ENCODE results near the gene MTSS2. TPM values are rescaled to one million over a fixed set of nuclear protein-coding genes. Genes with fewer than 3 reads are reported as not detected.

MTSS2 gene
- total RNA-seq, 1 experiment from 2014 or later: 47.6 TPM

DNA sequence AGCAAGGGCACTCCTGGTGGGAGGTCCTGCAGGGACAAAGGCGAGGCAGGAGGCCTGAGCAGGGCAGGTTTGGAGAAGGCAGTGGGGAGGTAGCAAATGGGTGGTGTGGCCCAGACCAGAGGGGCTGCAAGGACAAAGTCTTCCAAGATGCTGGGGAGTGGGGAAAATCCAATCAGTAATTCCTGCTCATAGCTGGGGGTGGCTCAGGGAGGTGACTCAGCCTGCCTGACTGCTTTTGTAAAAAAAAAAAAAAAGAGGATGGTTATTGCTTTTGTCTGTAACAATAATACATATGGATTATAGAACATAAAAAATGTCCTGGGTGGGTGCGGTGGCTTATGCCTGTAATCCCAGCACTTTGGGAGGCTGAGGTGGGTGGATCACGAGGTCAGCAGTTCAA lies 34.3 kb downstream of the MTSS2 start:
- Histone ChIP-seq H3K27ac (ENCODE audit: low read depth, low read length, poor library complexity, severe bottlenecking) (no peak overlapping the region), H3K9me3 (ENCODE audit: low read depth, low read length, poor library complexity, severe bottlenecking) (no peaks in the 10 kb centered on the region), H3K4me1 (ENCODE audit: insufficient read depth, low read length, poor library complexity, severe bottlenecking) (no peaks in the 10 kb centered on the region), H3K4me3 (ENCODE audit: low read depth, low read length, poor library complexity, severe bottlenecking) (no peak overlapping the region), H3K36me3 (ENCODE audit: insufficient read depth, low read length, poor library complexity, severe bottlenecking) (no peaks in the 10 kb centered on the region), H3K27me3 (replicated peaks; ENCODE audit: insufficient read depth, low read depth, low read length, poor library complexity) (no peaks in the 10 kb centered on the region)
- ChIA-PET CTCF (no interaction called here), POLR2A (ENCODE audit: low non-redundant PET) (interaction anchor here (0.7 kb wide), 1 partner anchor 30 kb away, joined by 6 read pairs; no protein-coding TSS in a partner anchor)
- no peak for TF ChIP-seq EZH2 (IDR thresholded peaks at IDR 0.05; ENCODE audit: borderline replicate concordance, low read depth, low read length, poor library complexity, severe bottlenecking)
- no peak for TF ChIP-seq CTCF (conservative IDR thresholded peaks at IDR 0.05; ENCODE audit: low read depth, low read length)
- no TSS peak for BruUV-seq (replicated peaks)
- no peak for DNase-seq (ENCODE audit: low spot score)
- intact Hi-C loops (cut with micrococcal nuclease; ENCODE audit: unreplicated experiment): loop anchor here (10.0 kb wide), 1 partner anchor 127 kb away; the partner anchor contains the start of genes COG4 and SF3B3

GRCh38 chr16:70650216-70650615 lies 35.6 kb downstream of the MTSS2 start:
- intact Hi-C loops (cut with micrococcal nuclease; ENCODE audit: unreplicated experiment): loop anchor here (10.0 kb wide), 1 partner anchor 125 kb away; the partner anchor contains the start of genes COG4 and SF3B3
- no peaks in the 10 kb centered on the region for H3K4me1 ChIP-seq (ENCODE audit: insufficient read depth, low read length, poor library complexity, severe bottlenecking)
- H3K27ac ChIP-seq (ENCODE audit: low read depth, low read length, poor library complexity, severe bottlenecking): no peak overlapping the region
- ChIA-PET POLR2A (ENCODE audit: low non-redundant PET) (no interaction called here), CTCF (no interaction called here)
- DNase-seq (ENCODE audit: low spot score): no peak
- no TSS peak for BruUV-seq (replicated peaks)
- no peaks in the 10 kb centered on the region for H3K9me3 ChIP-seq (ENCODE audit: low read depth, low read length, poor library complexity, severe bottlenecking)
- H3K4me3 ChIP-seq (ENCODE audit: low read depth, low read length, poor library complexity, severe bottlenecking): no peak overlapping the region
- TF ChIP-seq EZH2 (IDR thresholded peaks at IDR 0.05; ENCODE audit: borderline replicate concordance, low read depth, low read length, poor library complexity, severe bottlenecking) (no peak), CTCF (conservative IDR thresholded peaks at IDR 0.05; ENCODE audit: low read depth, low read length) (no peak)
- no peaks in the 10 kb centered on the region for H3K36me3 ChIP-seq (ENCODE audit: insufficient read depth, low read length, poor library complexity, severe bottlenecking)
- no peaks in the 10 kb centered on the region for H3K27me3 ChIP-seq (replicated peaks; ENCODE audit: insufficient read depth, low read depth, low read length, poor library complexity)

DNA sequence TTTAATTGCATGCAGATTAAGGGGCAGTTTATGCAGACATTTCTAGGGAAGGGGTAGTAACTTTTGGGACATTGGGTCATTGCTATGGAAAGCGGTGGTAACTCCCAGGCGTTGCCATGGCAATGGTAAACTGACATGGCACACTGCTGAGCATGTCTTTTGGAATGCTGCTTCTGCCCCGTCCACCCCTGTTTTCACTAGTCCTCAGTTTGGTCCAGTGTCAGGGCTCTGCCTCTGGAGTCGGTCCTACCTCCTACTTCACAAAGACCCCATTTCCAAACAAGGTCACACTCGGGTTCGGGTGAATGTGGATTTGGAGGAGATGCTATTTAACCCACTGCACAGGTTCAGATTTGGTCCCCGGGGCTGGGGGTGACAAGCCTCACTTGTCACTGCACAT lies 36.6 kb downstream of the MTSS2 start:
- no peak overlapping the region for H3K27ac ChIP-seq (ENCODE audit: low read depth, low read length, poor library complexity, severe bottlenecking)
- H3K9me3 ChIP-seq (ENCODE audit: low read depth, low read length, poor library complexity, severe bottlenecking): no peaks in the 10 kb centered on the region
- H3K27me3 ChIP-seq (replicated peaks; ENCODE audit: insufficient read depth, low read depth, low read length, poor library complexity): no peaks in the 10 kb centered on the region
- H3K36me3 ChIP-seq (ENCODE audit: insufficient read depth, low read length, poor library complexity, severe bottlenecking): no peaks in the 10 kb centered on the region
- ChIA-PET POLR2A (ENCODE audit: low non-redundant PET) (no interaction called here), CTCF (no interaction called here)
- TF ChIP-seq CTCF (conservative IDR thresholded peaks at IDR 0.05; ENCODE audit: low read depth, low read length) (no peak), EZH2 (IDR thresholded peaks at IDR 0.05; ENCODE audit: borderline replicate concordance, low read depth, low read length, poor library complexity, severe bottlenecking) (no peak)
- no peaks in the 10 kb centered on the region for H3K4me1 ChIP-seq (ENCODE audit: insufficient read depth, low read length, poor library complexity, severe bottlenecking)
- no peak for DNase-seq (ENCODE audit: low spot score)
- BruUV-seq (replicated peaks): no TSS peak
- H3K4me3 ChIP-seq (ENCODE audit: low read depth, low read length, poor library complexity, severe bottlenecking): no peak overlapping the region
- intact Hi-C loops (cut with micrococcal nuclease; ENCODE audit: unreplicated experiment): no loop called here
